ENCODE results near the gene NR6A1.

NR6A1 gene

GRCh38 chr9:124771021-124771866, at the start of gene NR6A1:
TSS of gene NR6A1 (minus strand) at chr9:124771311.
- peak; percentile 95 for DNase-seq

- no peak for DNase-seq
Observed at GRCh38 chr9:124818431-124819281, 47.5 kb upstream of the NR6A1 start.

GRCh38 chr9:124815601-124816000, 44.5 kb upstream of the NR6A1 start:
- DNase-seq: no peak

- DNase-seq: no peak
Observed at GRCh38 chr9:124814164-124814535, 43.0 kb upstream of the NR6A1 start.

GRCh38 chr9:124813501-124814163, 42.5 kb upstream of the NR6A1 start:
- no peak for DNase-seq

GRCh38 chr9:124813041-124813440, 41.9 kb upstream of the NR6A1 start:
- no peak for DNase-seq

GRCh38 chr9:124812441-124812876, 41.3 kb upstream of the NR6A1 start:
- peak; percentile 81 for DNase-seq

GRCh38 chr9:124810663-124811355, 39.7 kb upstream of the NR6A1 start:
- DNase-seq: peak; percentile 83

- no peak for DNase-seq
Observed at GRCh38 chr9:124809741-124810500, 38.8 kb upstream of the NR6A1 start.

GRCh38 chr9:124809211-124809610, 38.1 kb upstream of the NR6A1 start:
- DNase-seq: no peak

- no peak for DNase-seq
Observed at GRCh38 chr9:124808246-124808956, 37.3 kb upstream of the NR6A1 start.

- DNase-seq: no peak
Observed at GRCh38 chr9:124805186-124805585, 34.1 kb upstream of the NR6A1 start.

GRCh38 chr9:124803911-124804310, 32.8 kb upstream of the NR6A1 start:
- no peak for DNase-seq

GRCh38 chr9:124802426-124802825, 31.3 kb upstream of the NR6A1 start:
- no peak for DNase-seq

GRCh38 chr9:124801356-124801755, 30.2 kb upstream of the NR6A1 start:
- no peak for DNase-seq

- no peak for DNase-seq
Observed at GRCh38 chr9:124800306-124801259, 29.5 kb upstream of the NR6A1 start.

- no peak for DNase-seq
Observed at GRCh38 chr9:124799274-124800006, 28.3 kb upstream of the NR6A1 start.

- no peak for DNase-seq
Observed at GRCh38 chr9:124797343-124798103, 26.4 kb upstream of the NR6A1 start.

All from HCEC 1CT (cell line).